CD14-positive monocyte (primary cell): ENCODE data around the gene SERPINA9. TPM values are rescaled to one million over a fixed set of nuclear protein-coding genes. Genes with fewer than 3 reads are reported as not detected.
A peak's percentile ranks its signal among the peaks of the same experiment; 100 is the strongest.

Experiments used
- DNase-seq, 3 donors: peaks; one replicate each; pipeline ENCODE4 v3.0.0-alpha.2; 2011 to 2022
- H2AFZ ChIP-seq: 2 replicates; pipeline ENCODE4 v1.6.0; 2012; ENCODE audit warnings: mild to moderate bottlenecking, low read depth, low read length, inconsistent platforms; ENCODE audit not compliant: insufficient read depth, poor library complexity, severe bottlenecking
- H3K27ac ChIP-seq, 2 donors: 1 replicate in 1 of 2; 2 replicates in 1 of 2; pipeline ENCODE4 v1.5.1; 2012 to 2013; ENCODE audit warnings: low read length in 2 of 2, control low read depth in 1 of 2, inconsistent platforms in 1 of 2, low read depth in 1 of 2, mild to moderate bottlenecking in 1 of 2
- H3K27me3 ChIP-seq, 2 donors: one replicate each; pipeline versions ENCODE4 v1.6.0 to v1.6.1; 2011 to 2013; ENCODE audit warnings: low read length in 2 of 2; ENCODE audit not compliant: control insufficient read depth in 2 of 2, insufficient read depth in 2 of 2
- H3K36me3 ChIP-seq, 2 donors: replicated peaks in 1 of 2; 1 replicate in 1 of 2; 2 replicates in 1 of 2; pipeline versions ENCODE4 v1.5.1 to v1.6.1; 2012 to 2013; ENCODE audit warnings: low read length in 2 of 2, control low read depth in 1 of 2, inconsistent platforms in 1 of 2, mild to moderate bottlenecking in 1 of 2; ENCODE audit not compliant: insufficient read depth in 2 of 2, control insufficient read depth in 1 of 2
- H3K4me1 ChIP-seq, 2 donors: 1 replicate in 1 of 2; 2 replicates in 1 of 2; pipeline versions ENCODE4 v1.5.1 to v1.6.1; 2012 to 2013; ENCODE audit warnings: low read length in 2 of 2, control low read depth in 1 of 2, inconsistent platforms in 1 of 2, mild to moderate bottlenecking in 1 of 2, moderate library complexity in 1 of 2; ENCODE audit not compliant: insufficient read depth in 2 of 2, control insufficient read depth in 1 of 2
- H3K4me2 ChIP-seq: replicated peaks from 2 replicates; pipeline ENCODE3; 2012; ENCODE audit warnings: low read length, moderate library complexity, mild to moderate bottlenecking; ENCODE audit not compliant: poor library complexity, severe bottlenecking; ENCODE audit errors: extremely low read depth
- H3K4me3 ChIP-seq, 3 experiments: fragments of 200-600 bp in 1 of 3; sonication (generic) in 1 of 3; replicated peaks in 1 of 3; 1 replicate in 2 of 3; 2 replicates in 1 of 3; pipeline ENCODE4 v1.5.1; 2011 to 2013; ENCODE audit warnings: low read length in 3 of 3, mild to moderate bottlenecking in 3 of 3, control low read depth in 2 of 3, low read depth in 2 of 3, inconsistent platforms in 1 of 3, moderate library complexity in 1 of 3
- H3K79me2 ChIP-seq: 2 replicates; pipeline ENCODE4 v1.6.0; 2012; ENCODE audit warnings: mild to moderate bottlenecking, control low read depth, inconsistent platforms, low read length, moderate library complexity; ENCODE audit not compliant: insufficient read depth
- H3K9ac ChIP-seq: 2 replicates; pipeline ENCODE4 v1.6.0; 2017; ENCODE audit warnings: low read length, mild to moderate bottlenecking; ENCODE audit not compliant: insufficient read depth, poor library complexity, severe bottlenecking
- H3K9me3 ChIP-seq, 2 donors: replicated peaks in 1 of 2; 1 replicate in 1 of 2; 2 replicates in 1 of 2; pipeline versions ENCODE4 v1.5.1 to v1.6.1; 2012 to 2013; ENCODE audit warnings: low read length in 2 of 2, control low read depth in 1 of 2; ENCODE audit not compliant: control insufficient read depth in 1 of 2, insufficient read depth in 1 of 2
- H4K20me1 ChIP-seq: 2 replicates; pipeline ENCODE4 v1.6.0; 2012; ENCODE audit warnings: mild to moderate bottlenecking, low read length, control low read depth, moderate library complexity; ENCODE audit not compliant: insufficient read depth
- H3K27ac Mint-ChIP-seq, 7 donors: one replicate each; pipeline ENCODE4 v1.8.0; 2020; ENCODE audit warnings: mild to moderate bottlenecking in 7 of 7, mixed read lengths in 7 of 7, moderate library complexity in 6 of 7, inconsistent platforms in 2 of 7
- H3K27me3 Mint-ChIP-seq, 3 donors: one replicate each; pipeline ENCODE4 v1.8.0; 2021 to 2022; ENCODE audit warnings: low read depth in 3 of 3, mild to moderate bottlenecking in 3 of 3, mixed read lengths in 3 of 3, moderate library complexity in 3 of 3, inconsistent platforms in 1 of 3
- H3K36me3 Mint-ChIP-seq, 2 donors: one replicate each; pipeline ENCODE4 v1.8.0; 2020; ENCODE audit warnings: mixed read lengths in 2 of 2, inconsistent platforms in 1 of 2, mild to moderate bottlenecking in 1 of 2
- H3K4me1 Mint-ChIP-seq: one replicate; pipeline ENCODE4 v1.8.0; 2020; ENCODE audit warnings: mild to moderate bottlenecking, mixed read lengths
- H3K4me3 Mint-ChIP-seq, 2 donors: one replicate each; pipeline ENCODE4 v1.8.0; 2020; ENCODE audit warnings: mild to moderate bottlenecking in 2 of 2, mixed read lengths in 2 of 2, moderate library complexity in 1 of 2
- H3K9me3 Mint-ChIP-seq, 7 donors: one replicate each; pipeline ENCODE4 v1.8.0; 2020 to 2022; ENCODE audit warnings: mixed read lengths in 7 of 7, mild to moderate bottlenecking in 6 of 7, moderate library complexity in 6 of 7, inconsistent platforms in 2 of 7
- CTCF ChIP-seq: fragments of 200-600 bp; IDR thresholded peaks from one replicate; pipeline ENCODE4 v1.8.0; 2022; ENCODE audit warnings: antibody characterized with exemption, mild to moderate bottlenecking
- WGBS: methylation state at CpG from one replicate; pipeline ENCODE4 v1.1.5; 2013; ENCODE audit warnings: missing lambda C conversion rate; ENCODE audit not compliant: insufficient coverage; 5-methylcytosine and 5-hydroxymethylcytosine counted together
- intact Hi-C, 2 donors: fragments of 100-400 bp; cut with micrococcal nuclease; formaldehyde crosslinking; loops; one replicate each; pipeline versions ENCODE4 v1.15.0 to v1.15.1; 2023
- polyA plus RNA-seq, 3 donors: library from polyadenylated mRNA; depleted of rRNA in 1 of 3; unstranded in 2 of 3; stranded (reverse) in 1 of 3; fragments of 300-500 nt in 2 of 3; fragments of >200 nt in 1 of 3; fragmentation: Illumina TruSeq in 2 of 3; gene quantifications; 1 replicate in 2 of 3; 2 replicates in 1 of 3; pipeline ENCODE4 v1.2.3, GENCODE V29; 2012 to 2021

The SERPINA9 gene
- polyA plus RNA-seq, 3 donors = not detected

DNA sequence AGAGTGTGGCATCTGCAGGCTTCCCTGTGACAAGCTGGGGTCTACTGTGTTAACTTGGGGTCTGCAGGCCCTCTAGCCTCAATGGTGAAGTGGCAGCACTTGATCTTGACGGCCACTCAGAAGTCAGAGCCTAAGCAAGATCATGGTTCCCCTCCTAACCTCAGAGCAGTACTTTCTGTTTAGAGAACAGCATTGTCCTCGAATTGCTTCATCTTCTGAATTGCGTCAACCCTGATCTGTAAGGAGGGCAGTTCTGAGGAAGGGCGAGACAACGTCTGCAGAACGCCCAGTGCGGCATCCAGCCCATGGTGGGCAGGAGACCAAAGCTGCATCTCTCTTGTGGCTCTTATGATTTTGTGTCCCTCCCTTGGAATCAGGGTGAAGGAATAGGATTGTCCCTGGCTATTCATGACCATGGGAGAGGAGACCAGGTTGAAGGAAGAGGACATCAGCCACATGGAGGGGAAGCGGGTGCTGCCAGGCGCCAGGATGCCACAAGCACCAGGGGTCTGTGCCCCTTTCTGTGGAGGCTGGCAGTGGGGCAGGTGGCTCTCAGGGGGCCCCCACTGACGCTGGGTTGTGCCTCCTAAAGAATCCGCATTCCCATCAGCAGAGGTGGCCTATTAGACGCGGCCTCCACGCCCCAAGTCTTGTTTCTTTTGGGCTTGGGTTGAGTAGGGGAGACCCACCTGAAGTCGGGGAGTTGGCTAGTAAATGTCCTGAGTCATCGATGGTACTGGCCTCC is 2.2 kb downstream of the SERPINA9 start:
- H3K9me3 ChIP-seq = peaks cover 3 to 16% of the 10 kb centered on the region in 2 donors
- no peaks in the 10 kb centered on the region for H3K27me3 ChIP-seq
- Mint-ChIP-seq H3K36me3 (no peaks in the 10 kb centered on the region), H3K4me1 (peaks cover 5% of the 10 kb centered on the region), H3K27ac (peak overlapping the region in 1 of 7 donors; percentile 62), H3K9me3 (peaks cover 6 to 18% (median 12%) of the 10 kb centered on the region in 7 donors), H3K4me3 (no peak overlapping the region), H3K27me3 (peaks cover 3 to 10% (median 9%) of the 10 kb centered on the region in 3 donors)
- H4K20me1 ChIP-seq = no peaks in the 10 kb centered on the region
- peak; percentile 33 to 53 (median 37) for DNase-seq
- no peak overlapping the region for H3K27ac ChIP-seq
- no peaks in the 10 kb centered on the region for H3K79me2 ChIP-seq
- no peak for TF ChIP-seq CTCF
- H3K4me3 ChIP-seq = no peak overlapping the region
- H2AFZ ChIP-seq = no peak overlapping the region
- WGBS = 61% methylated on average over 16 of the region's 16 CpGs
- no peak overlapping the region for H3K9ac ChIP-seq
- no peak overlapping the region for H3K4me2 ChIP-seq
- intact Hi-C loops = no loop called here
- peaks cover 3 to 7% of the 10 kb centered on the region in 2 donors for H3K4me1 ChIP-seq
- no peaks in the 10 kb centered on the region for H3K36me3 ChIP-seq

DNA sequence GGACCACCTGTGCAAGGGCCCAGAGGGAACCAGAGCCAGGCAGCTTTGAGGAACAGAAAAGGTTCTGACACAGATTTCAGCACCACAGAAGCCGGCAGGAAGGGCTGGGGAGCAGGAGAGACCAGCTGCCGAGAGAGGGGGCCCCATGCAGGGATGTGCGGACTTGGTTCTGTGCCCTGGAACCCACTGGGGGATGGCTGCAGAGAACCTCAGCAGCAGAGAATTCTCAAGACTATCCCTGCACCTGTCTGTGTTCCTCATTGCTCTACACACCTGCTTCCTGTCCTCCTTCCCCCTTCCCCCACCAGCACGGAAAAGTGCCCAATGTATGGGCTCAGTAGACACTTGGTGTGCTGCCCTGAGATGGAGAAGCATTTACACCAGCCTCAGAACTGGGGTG is 3.2 kb downstream of the SERPINA9 start:
- no peak overlapping the region for H3K4me2 ChIP-seq
- H3K27ac ChIP-seq = no peak overlapping the region
- intact Hi-C loops = no loop called here
- no peaks in the 10 kb centered on the region for H3K79me2 ChIP-seq
- H3K4me1 Mint-ChIP-seq = peaks cover 5% of the 10 kb centered on the region
- H3K27ac Mint-ChIP-seq = no peak overlapping the region
- peaks cover 3 to 7% of the 10 kb centered on the region in 2 donors for H3K4me1 ChIP-seq
- no peaks in the 10 kb centered on the region for H3K36me3 ChIP-seq
- H3K9me3 ChIP-seq = peaks cover 0 to 6% of the 10 kb centered on the region in 2 donors
- peaks cover 2 to 10% (median 4%) of the 10 kb centered on the region in 7 donors for H3K9me3 Mint-ChIP-seq
- no peaks in the 10 kb centered on the region for H3K36me3 Mint-ChIP-seq
- no peak overlapping the region for H3K9ac ChIP-seq
- H3K4me3 Mint-ChIP-seq = no peak overlapping the region
- no peaks in the 10 kb centered on the region for H4K20me1 ChIP-seq
- H3K4me3 ChIP-seq = no peak overlapping the region
- peaks cover 3 to 10% (median 8%) of the 10 kb centered on the region in 3 donors for H3K27me3 Mint-ChIP-seq
- H3K27me3 ChIP-seq = no peaks in the 10 kb centered on the region
- no peak overlapping the region for H2AFZ ChIP-seq
- DNase-seq = no peak
- 59% methylated on average over 4 of the region's 4 CpGs for WGBS
- TF ChIP-seq CTCF = no peak
